HG03060 (cell line): ENCODE measurements around the gene GALNT16.

Source experiments
- ATAC-seq: cut with Tn5 transposase; IDR thresholded peaks from one replicate; pipeline ENCODE4 v1.9.1; 2021; ENCODE audit warnings: low read depth, moderate number of reproducible peaks; ENCODE audit not compliant: unreplicated experiment

GALNT16 gene

DNA sequence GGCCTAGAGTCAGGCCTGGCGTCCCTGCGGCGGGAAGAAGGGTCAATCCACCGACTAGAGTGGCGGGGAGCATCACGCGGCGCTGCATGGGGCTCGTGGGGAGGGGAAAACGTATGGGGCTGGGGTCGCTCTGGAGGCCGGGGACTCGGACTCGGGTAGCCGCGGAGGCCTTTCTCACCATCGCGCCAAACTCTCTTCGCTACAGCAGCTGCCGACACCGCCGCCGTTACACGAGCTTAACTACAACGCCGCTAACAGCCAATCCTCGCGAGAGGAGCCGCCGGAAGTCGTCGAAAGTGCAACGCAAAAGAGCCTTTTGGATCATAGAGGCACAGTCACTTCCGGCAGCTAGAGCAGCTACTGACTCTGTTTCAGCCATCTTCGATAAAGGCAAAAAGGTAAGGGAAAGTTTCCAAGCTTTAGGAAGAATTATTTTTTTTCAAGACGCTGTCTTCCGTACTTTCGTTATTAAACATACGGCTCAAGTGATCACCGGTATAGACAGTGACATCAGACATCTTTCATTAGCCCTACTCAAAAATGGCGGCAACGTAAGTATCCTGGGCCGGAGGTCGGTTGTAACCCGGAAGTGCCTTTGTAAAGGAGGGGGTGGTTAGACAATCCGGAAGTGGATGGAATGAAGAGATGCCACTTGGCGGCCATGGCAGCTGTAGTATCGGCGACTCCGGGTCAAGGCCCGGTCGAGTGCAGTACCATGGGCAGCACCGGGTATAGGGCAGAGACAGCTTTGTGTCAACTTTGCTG lies 138.3 kb downstream of the GALNT16 start, which contains the start of the genes ERH and SLC39A9:
ERH (minus strand) TSS at position 247 of the 765 bp plus-strand sequence; CDS start at position 181, 66 bp downstream.
SLC39A9 (plus strand) TSS at position 640 of the 765 bp plus-strand sequence. CDS start 678 bp downstream, outside the sequence.
- ATAC-seq: peak; percentile 78

DNA sequence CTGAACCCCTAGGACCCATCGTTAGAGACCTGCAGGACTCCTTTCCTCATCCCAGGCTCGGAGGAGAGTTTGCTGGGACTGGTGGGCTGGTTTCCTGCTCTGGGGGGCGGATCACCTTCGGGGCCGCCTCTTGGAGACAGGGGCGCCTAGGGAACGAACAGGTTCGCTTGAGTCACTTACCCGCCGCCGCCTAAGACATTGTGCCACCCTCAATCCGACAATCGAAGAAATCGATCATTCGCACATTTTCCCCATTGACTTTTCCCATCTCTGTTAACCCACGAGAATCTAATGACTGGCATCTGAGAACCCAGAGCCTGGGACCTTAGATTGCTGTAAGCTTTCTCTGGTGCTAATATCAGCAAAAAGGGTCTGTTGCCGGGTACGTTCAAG lies 138.9 kb downstream of the GALNT16 start:
- no peak for ATAC-seq

DNA sequence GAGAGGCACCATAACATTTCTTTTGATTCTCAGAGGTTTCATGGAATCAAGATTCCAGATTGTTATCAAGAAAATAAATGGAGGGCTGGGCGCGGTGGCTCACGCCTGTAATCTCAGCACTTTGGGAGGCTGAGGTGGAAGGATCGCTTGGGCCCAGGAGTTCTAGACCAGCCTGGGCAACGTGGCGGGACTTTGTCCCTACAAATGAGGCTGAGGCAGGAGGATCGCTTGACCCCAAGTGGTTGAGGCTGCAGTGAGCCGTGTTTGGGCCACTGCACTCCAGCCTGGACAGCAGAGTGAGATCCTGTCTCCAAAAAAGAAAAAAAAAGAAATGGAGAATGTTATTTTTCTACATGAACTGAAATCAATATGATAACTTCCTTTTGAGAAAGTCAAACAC lies 139.8 kb downstream of the GALNT16 start:
- ATAC-seq: no peak

DNA sequence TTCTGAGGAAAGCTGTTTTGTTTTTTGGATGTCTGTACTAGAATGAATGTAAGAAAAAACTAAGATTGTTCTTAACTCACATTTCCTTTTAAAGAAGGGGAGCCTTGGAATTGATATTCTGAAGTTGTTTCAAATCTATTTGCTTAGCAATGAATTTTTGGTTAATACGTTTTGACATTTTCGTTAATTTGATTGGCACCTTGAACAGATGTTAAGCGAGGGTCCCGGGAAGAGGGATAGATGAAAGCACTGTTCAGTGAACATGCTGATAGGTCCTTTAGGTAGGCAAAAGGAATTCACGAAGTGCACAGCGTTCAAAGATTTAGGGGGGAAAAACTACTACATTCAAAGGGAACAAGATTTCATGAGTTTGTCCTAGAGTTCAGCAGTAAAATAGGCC lies 140.2 kb downstream of the GALNT16 start:
- no peak for ATAC-seq

DNA sequence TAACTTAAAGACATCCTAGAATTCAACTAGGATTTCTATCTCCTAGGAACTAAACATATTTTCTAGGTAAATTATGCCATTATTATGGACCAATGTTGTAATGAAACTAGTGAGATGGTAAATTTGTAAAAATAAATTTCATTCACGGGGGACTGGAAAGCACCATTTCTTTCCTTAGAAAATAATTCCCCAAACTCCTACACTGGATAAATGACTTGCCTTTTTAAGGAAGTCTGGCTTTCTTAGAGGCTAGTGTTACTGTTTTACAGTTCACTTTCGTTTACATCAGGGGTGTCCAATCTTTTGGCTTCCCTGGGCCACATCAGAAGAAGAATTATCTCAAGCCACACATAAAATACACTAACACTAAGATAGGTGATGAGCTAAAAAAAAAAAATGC lies 141.9 kb downstream of the GALNT16 start:
- ATAC-seq: no peak

DNA sequence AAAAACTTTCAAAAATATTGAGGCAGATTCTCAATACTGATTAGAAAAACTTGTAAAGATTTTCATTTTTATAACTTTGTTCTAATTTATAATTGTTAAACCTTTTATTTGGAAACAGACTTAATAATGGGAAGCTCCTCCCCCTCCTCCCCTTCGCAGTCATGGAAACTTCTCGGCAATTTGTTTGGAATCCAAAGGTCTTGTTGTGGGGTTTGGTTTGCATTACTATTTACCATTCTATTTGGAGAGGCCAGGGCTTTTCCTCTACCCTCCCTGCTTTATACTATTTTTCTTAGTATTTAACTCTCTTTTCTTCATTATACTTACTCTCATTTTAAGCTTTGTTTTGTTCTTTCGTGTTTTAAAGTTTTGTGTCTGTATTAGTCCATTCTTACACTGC lies 144.5 kb downstream of the GALNT16 start:
- ATAC-seq: no peak

DNA sequence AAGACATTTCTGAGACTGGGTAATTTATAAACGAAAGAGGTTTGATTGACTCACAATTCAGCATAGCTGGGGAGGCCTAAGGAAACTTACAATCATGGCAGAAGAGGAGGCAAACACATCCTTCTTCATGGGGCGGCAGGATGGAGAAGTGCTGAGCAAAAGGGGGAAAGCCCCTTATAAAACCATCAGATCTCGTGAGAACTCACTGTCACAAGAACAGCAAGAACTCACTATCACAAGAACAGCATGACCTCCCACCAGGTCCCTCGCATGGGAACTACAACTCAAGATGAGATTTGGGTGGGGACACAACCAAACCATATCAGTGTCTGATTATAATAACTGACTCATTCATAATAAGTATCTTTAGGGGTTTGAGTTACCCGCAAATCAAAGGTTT lies 144.9 kb downstream of the GALNT16 start:
- no peak for ATAC-seq

DNA sequence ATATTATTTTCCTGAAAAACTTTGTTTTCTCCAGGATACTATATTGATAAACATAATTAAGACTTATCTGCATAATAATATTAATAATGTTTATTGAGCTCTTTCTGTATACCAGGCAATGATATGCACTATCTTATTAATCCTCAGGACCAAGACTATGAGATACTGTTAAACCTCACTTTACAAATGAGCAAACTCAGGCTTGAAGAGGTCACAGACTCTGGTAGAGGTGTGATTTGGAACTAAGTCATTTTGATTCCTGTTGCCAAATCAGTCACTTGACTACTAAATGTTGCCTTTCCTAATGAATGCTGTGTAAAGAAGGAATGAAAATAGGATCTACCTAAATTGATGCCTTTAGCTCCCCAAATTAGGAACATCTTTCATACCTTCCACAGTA lies 145.8 kb downstream of the GALNT16 start:
- no peak for ATAC-seq
